ENCODE results near the gene RAB7B. TPM values are rescaled to one million over a fixed set of nuclear protein-coding genes. Genes with fewer than 3 reads are reported as not detected.

The RAB7B gene
- total and polyA plus RNA-seq, 3 experiments from 2014 or later, result 0.29 to 0.48 TPM; not detected in 1

DNA sequence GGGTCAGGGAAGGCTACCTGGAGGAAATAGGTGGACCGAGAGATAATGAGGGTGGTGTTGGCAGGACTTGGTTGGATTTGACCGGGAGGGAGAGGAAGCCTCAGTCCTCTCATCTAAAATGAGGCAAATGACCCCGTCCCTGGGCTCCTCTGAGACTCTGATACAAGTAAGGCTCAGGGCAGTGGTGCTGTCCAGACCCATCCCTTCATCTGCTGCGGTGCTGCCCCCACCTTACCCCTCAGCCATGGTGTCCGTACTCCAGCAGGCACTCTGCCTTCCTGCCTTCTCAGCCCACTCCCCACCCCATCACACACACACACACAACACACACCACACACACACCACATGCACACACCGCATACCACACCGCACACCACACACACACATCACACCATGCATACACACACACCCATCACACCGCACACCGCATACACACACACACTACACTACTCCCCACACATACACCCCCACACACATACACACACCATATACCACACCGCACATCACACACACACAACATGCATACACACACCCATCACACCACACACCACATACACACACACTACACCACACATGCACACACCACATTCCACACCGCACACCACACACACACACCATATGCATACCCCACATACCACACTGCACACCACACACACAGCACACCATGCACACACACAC is 30.6 kb downstream of the RAB7B start:
- Histone ChIP-seq H3K4me1 (ENCODE audit: insufficient read depth, low read length) (no peaks in the 10 kb centered on the region), H3K27ac (ENCODE audit: low read depth, low read length) (no peak overlapping the region), H3K4me3 (ENCODE audit: low read length) (no peak overlapping the region), H3K9me3 (ENCODE audit: low read length) (no peaks in the 10 kb centered on the region), H3K27me3 (ENCODE audit: insufficient read depth, low read length, poor library complexity, severe bottlenecking) (no peaks in the 10 kb centered on the region), H3K36me3 (ENCODE audit: insufficient read depth, low read length) (no peaks in the 10 kb centered on the region)
- Mint-ChIP-seq H3K9me3 (no peaks in the 10 kb centered on the region), H3K36me3 (no peaks in the 10 kb centered on the region), H3K27me3 (peaks cover 0 to 3% of the 10 kb centered on the region in 2 donors), H3K4me3 (no peak overlapping the region), H3K27ac (peak overlapping the region in 1 of 8 donors; percentile 5), H3K4me1 (no peaks in the 10 kb centered on the region)
- DNase-seq, result no peak
- ChIA-PET POLR2A (no interaction called here), CTCF (interaction anchor here (1.0 to 1.1 kb wide), 2 partner anchors 11 to 315 kb away, joined by 3 read pairs; no protein-coding TSS in a partner anchor)

- no peaks in the 10 kb centered on the region for H3K9me3 ChIP-seq (ENCODE audit: low read length)
- H3K36me3 ChIP-seq (ENCODE audit: insufficient read depth, low read length), result no peaks in the 10 kb centered on the region
- ChIA-PET POLR2A (no interaction called here), CTCF (interaction anchor here (1.0 to 1.1 kb wide), 3 partner anchors 11 to 314 kb away, joined by 3 read pairs; no protein-coding TSS in a partner anchor)
- Mint-ChIP-seq H3K27ac (no peak overlapping the region), H3K4me3 (no peak overlapping the region), H3K27me3 (no peaks in the 10 kb centered on the region), H3K4me1 (no peaks in the 10 kb centered on the region), H3K36me3 (no peaks in the 10 kb centered on the region), H3K9me3 (no peaks in the 10 kb centered on the region)
- DNase-seq, result no peak
- no peak overlapping the region for H3K27ac ChIP-seq (ENCODE audit: low read depth, low read length)
- no peaks in the 10 kb centered on the region for H3K4me1 ChIP-seq (ENCODE audit: insufficient read depth, low read length)
- H3K27me3 ChIP-seq (ENCODE audit: insufficient read depth, low read length, poor library complexity, severe bottlenecking), result no peaks in the 10 kb centered on the region
- no peak overlapping the region for H3K4me3 ChIP-seq (ENCODE audit: low read length)
These were observed 31.1 kb downstream of the RAB7B start for GRCh38 chr1:205972081-205972480.

DNA sequence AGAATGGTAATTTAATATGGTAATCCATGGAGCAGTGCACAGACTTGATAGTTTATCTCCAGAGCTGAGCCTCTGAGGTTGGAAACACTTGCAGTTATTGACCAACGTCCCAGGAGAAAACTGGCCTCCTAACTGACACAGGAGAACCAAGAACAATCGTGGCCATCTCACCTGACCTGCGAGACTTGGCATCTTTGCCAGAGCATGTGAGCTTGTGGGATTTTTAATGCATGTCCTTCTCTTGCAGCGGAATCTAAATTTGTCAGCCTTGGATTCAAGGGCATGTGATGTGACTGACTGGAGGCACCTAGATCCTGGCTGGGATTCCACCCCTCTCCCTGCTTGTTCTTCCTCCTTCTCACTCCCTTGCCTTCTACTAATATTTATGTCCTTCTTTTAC is 32.1 kb downstream of the RAB7B start:
- H3K27me3 Mint-ChIP-seq, result no peaks in the 10 kb centered on the region
- ChIA-PET CTCF (interaction anchor here (1.1 to 2.2 kb wide), 2 partner anchors 52 to 180 kb away, joined by 3 to 10 read pairs; no protein-coding TSS in a partner anchor), POLR2A (no interaction called here)
- no peaks in the 10 kb centered on the region for H3K9me3 Mint-ChIP-seq
- DNase-seq, result no peak
- Histone ChIP-seq H3K27me3 (ENCODE audit: insufficient read depth, low read length, poor library complexity, severe bottlenecking) (no peaks in the 10 kb centered on the region), H3K4me3 (ENCODE audit: low read length) (no peak overlapping the region), H3K4me1 (ENCODE audit: insufficient read depth, low read length) (no peaks in the 10 kb centered on the region), H3K9me3 (ENCODE audit: low read length) (no peaks in the 10 kb centered on the region), H3K27ac (ENCODE audit: low read depth, low read length) (no peak overlapping the region), H3K36me3 (ENCODE audit: insufficient read depth, low read length) (no peaks in the 10 kb centered on the region)
- no peaks in the 10 kb centered on the region for H3K36me3 Mint-ChIP-seq
- no peak overlapping the region for H3K27ac Mint-ChIP-seq
- H3K4me3 Mint-ChIP-seq, result no peak overlapping the region
- no peaks in the 10 kb centered on the region for H3K4me1 Mint-ChIP-seq

GRCh38 chr1:205970486-205970885 is 32.7 kb downstream of the RAB7B start:
- H3K36me3 ChIP-seq (ENCODE audit: insufficient read depth, low read length), result no peaks in the 10 kb centered on the region
- Mint-ChIP-seq H3K4me1 (no peaks in the 10 kb centered on the region), H3K4me3 (no peak overlapping the region), H3K36me3 (no peaks in the 10 kb centered on the region), H3K9me3 (no peaks in the 10 kb centered on the region), H3K27me3 (no peaks in the 10 kb centered on the region), H3K27ac (peak overlapping the region in 1 of 8 donors; percentile 61)
- no peaks in the 10 kb centered on the region for H3K27me3 ChIP-seq (ENCODE audit: insufficient read depth, low read length, poor library complexity, severe bottlenecking)
- ChIA-PET POLR2A (no interaction called here), CTCF (interaction anchor here (2.2 kb wide), 1 partner anchor 179 kb away, joined by 10 read pairs; no protein-coding TSS in a partner anchor)
- H3K4me1 ChIP-seq (ENCODE audit: insufficient read depth, low read length), result no peaks in the 10 kb centered on the region
- H3K9me3 ChIP-seq (ENCODE audit: low read length), result no peaks in the 10 kb centered on the region
- no peak overlapping the region for H3K4me3 ChIP-seq (ENCODE audit: low read length)
- H3K27ac ChIP-seq (ENCODE audit: low read depth, low read length), result no peak overlapping the region
- DNase-seq, result no peak

DNA sequence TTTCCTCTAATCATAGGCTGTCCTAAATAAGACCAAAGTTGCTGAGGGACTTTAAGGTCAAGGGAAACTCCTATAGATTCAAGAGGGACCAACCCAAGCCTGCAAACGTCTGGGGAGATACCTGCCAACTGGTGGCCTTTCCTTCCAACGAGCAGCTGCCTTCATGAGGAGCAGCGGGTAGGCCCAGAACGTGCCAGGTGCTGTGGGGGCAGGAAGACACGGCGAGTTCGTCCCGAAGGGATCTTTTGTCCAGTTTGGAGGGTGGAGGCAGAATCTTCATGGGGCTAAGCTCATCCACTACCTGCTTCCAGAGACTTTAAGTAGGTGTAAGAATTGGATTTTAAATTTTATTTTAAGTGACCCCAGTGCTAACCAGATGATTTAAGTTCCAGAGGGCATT is 34.0 kb downstream of the RAB7B start:
- Histone ChIP-seq H3K9me3 (ENCODE audit: low read length) (no peaks in the 10 kb centered on the region), H3K4me3 (ENCODE audit: low read length) (no peak overlapping the region), H3K27ac (ENCODE audit: low read depth, low read length) (no peak overlapping the region), H3K36me3 (ENCODE audit: insufficient read depth, low read length) (no peaks in the 10 kb centered on the region), H3K4me1 (ENCODE audit: insufficient read depth, low read length) (no peaks in the 10 kb centered on the region), H3K27me3 (ENCODE audit: insufficient read depth, low read length, poor library complexity, severe bottlenecking) (no peaks in the 10 kb centered on the region)
- ChIA-PET CTCF (interaction anchor here (0.8 to 2.2 kb wide), 2 partner anchors 8 to 178 kb away, joined by 3 to 10 read pairs; no protein-coding TSS in a partner anchor), POLR2A (no interaction called here)
- Mint-ChIP-seq H3K27ac (no peak overlapping the region), H3K9me3 (no peaks in the 10 kb centered on the region), H3K4me1 (no peaks in the 10 kb centered on the region), H3K4me3 (no peak overlapping the region), H3K36me3 (no peaks in the 10 kb centered on the region), H3K27me3 (no peaks in the 10 kb centered on the region)
- DNase-seq, result no peak

GRCh38 chr1:205967554-205968335 is 35.5 kb downstream of the RAB7B start:
- POLR2A ChIA-PET, result no interaction called here
- Histone ChIP-seq H3K9me3 (ENCODE audit: low read length) (no peaks in the 10 kb centered on the region), H3K27me3 (ENCODE audit: insufficient read depth, low read length, poor library complexity, severe bottlenecking) (no peaks in the 10 kb centered on the region), H3K27ac (ENCODE audit: low read depth, low read length) (no peak overlapping the region), H3K4me3 (ENCODE audit: low read length) (no peak overlapping the region), H3K36me3 (ENCODE audit: insufficient read depth, low read length) (no peaks in the 10 kb centered on the region), H3K4me1 (ENCODE audit: insufficient read depth, low read length) (no peaks in the 10 kb centered on the region)
- CTCF ChIA-PET, result interaction anchor here (2.6 kb wide), 1 partner anchor 9 kb away, joined by 14 read pairs; no protein-coding TSS in a partner anchor
- no peak overlapping the region for H3K27ac Mint-ChIP-seq
- H3K9me3 Mint-ChIP-seq, result no peaks in the 10 kb centered on the region
- H3K4me3 Mint-ChIP-seq, result no peak overlapping the region
- no peak for DNase-seq
- H3K36me3 Mint-ChIP-seq, result no peaks in the 10 kb centered on the region
- H3K27me3 Mint-ChIP-seq, result no peaks in the 10 kb centered on the region
- no peaks in the 10 kb centered on the region for H3K4me1 Mint-ChIP-seq

- ChIA-PET POLR2A (no interaction called here), CTCF (interaction anchor here (1.3 kb wide), 1 partner anchor 12 kb away, joined by 3 read pairs; no protein-coding TSS in a partner anchor)
- DNase-seq, result no peak
- Histone ChIP-seq H3K4me1 (ENCODE audit: insufficient read depth, low read length) (no peaks in the 10 kb centered on the region), H3K27ac (ENCODE audit: low read depth, low read length) (no peak overlapping the region), H3K4me3 (ENCODE audit: low read length) (no peak overlapping the region), H3K36me3 (ENCODE audit: insufficient read depth, low read length) (no peaks in the 10 kb centered on the region), H3K9me3 (ENCODE audit: low read length) (no peaks in the 10 kb centered on the region), H3K27me3 (ENCODE audit: insufficient read depth, low read length, poor library complexity, severe bottlenecking) (no peaks in the 10 kb centered on the region)
- H3K27me3 Mint-ChIP-seq, result peaks cover 3 to 9% of the 10 kb centered on the region in 2 donors
- H3K27ac Mint-ChIP-seq, result no peak overlapping the region
- H3K4me1 Mint-ChIP-seq, result no peaks in the 10 kb centered on the region
- no peaks in the 10 kb centered on the region for H3K36me3 Mint-ChIP-seq
- no peak overlapping the region for H3K4me3 Mint-ChIP-seq
- no peaks in the 10 kb centered on the region for H3K9me3 Mint-ChIP-seq
These were observed 37.9 kb downstream of the RAB7B start for GRCh38 chr1:205965036-205965884.
